MM.1S (cell line): ENCODE data around the gene PRDM12.

ENCODE experiments used
- DNase-seq: peaks from one replicate; pipeline ENCODE4 v3.0.0-alpha.2; 2015
- H2AFZ ChIP-seq: fragments of 300-600 bp; sonication (generic); 2 replicates; pipeline ENCODE4 v1.6.0; 2016; ENCODE audit warnings: antibody characterized with exemption, low read length
- H3F3A ChIP-seq: fragments of 300-600 bp; sonication (generic); 2 replicates; pipeline ENCODE4 v1.6.1; 2016; ENCODE audit warnings: mild to moderate bottlenecking, antibody characterized with exemption, low read length, moderate library complexity, mixed read lengths; ENCODE audit not compliant: insufficient read depth
- H3K27ac ChIP-seq: fragments of 300-600 bp; sonication (generic); 2 replicates; pipeline ENCODE4 v1.5.1; 2016; ENCODE audit warnings: mild to moderate bottlenecking, low read length
- H3K27me3 ChIP-seq: fragments of 300-600 bp; sonication (generic); replicated peaks from 2 replicates; pipeline ENCODE4 v1.6.0; 2016; ENCODE audit warnings: low read length; ENCODE audit not compliant: insufficient read depth
- H3K36me3 ChIP-seq: fragments of 300-600 bp; sonication (generic); replicated peaks from 2 replicates; pipeline ENCODE4 v1.6.1; 2016; ENCODE audit warnings: mild to moderate bottlenecking, low read length, mixed read lengths; ENCODE audit not compliant: insufficient read depth
- H3K4me1 ChIP-seq: fragments of 300-600 bp; sonication (generic); 2 replicates; pipeline ENCODE4 v1.6.1; 2016; ENCODE audit warnings: low read length, mixed read lengths
- H3K4me2 ChIP-seq: fragments of 300-600 bp; sonication (generic); 2 replicates; pipeline ENCODE4 v1.6.0; 2016; ENCODE audit warnings: low read depth, low read length
- H3K4me3 ChIP-seq: fragments of 300-600 bp; sonication (generic); 2 replicates; pipeline ENCODE4 v1.5.1; 2016; ENCODE audit warnings: low read length, mixed read lengths
- H3K79me2 ChIP-seq: fragments of 300-600 bp; sonication (generic); 2 replicates; pipeline ENCODE4 v1.6.1; 2016; ENCODE audit warnings: mixed run types, low read length, mixed read lengths
- H3K9ac ChIP-seq: fragments of 300-600 bp; sonication (generic); 2 replicates; pipeline ENCODE4 v1.6.1; 2016; ENCODE audit warnings: low read length, mixed read lengths
- H3K9me2 ChIP-seq: fragments of 300-600 bp; sonication (generic); replicated peaks from 2 replicates; pipeline ENCODE4 v1.6.1; 2016; ENCODE audit warnings: mild to moderate bottlenecking, low read length, mixed read lengths; ENCODE audit not compliant: insufficient read depth
- H3K9me3 ChIP-seq: fragments of 300-600 bp; sonication (generic); replicated peaks from 2 replicates; pipeline ENCODE4 v1.6.1; 2016; ENCODE audit warnings: mild to moderate bottlenecking, low read length, mixed read lengths; ENCODE audit not compliant: insufficient read depth
- H4K20me1 ChIP-seq: fragments of 300-600 bp; sonication (generic); 2 replicates; pipeline ENCODE4 v1.6.1; 2016; ENCODE audit warnings: mild to moderate bottlenecking, low read length, moderate library complexity, mixed read lengths; ENCODE audit not compliant: insufficient read depth
- CTCF ChIP-seq: fragments of 300-600 bp; sonication (generic); IDR thresholded peaks from 2 replicates; pipeline ENCODE4 v1.5.1; 2016; ENCODE audit warnings: antibody characterized with exemption, low read length, mixed read lengths
- EZH2 ChIP-seq: fragments of 300-600 bp; sonication (generic); optimal IDR thresholded peaks from 2 replicates; pipeline ENCODE3; 2017; ENCODE audit warnings: low read depth, mild to moderate bottlenecking, antibody characterized with exemption, low read length, mixed read lengths
- EZH2phosphoT487 ChIP-seq: fragments of 300-600 bp; sonication (generic); IDR thresholded peaks from 2 replicates; pipeline ENCODE4 v1.6.1; 2018; ENCODE audit warnings: antibody characterized with exemption, low read length

Gene PRDM12

DNA sequence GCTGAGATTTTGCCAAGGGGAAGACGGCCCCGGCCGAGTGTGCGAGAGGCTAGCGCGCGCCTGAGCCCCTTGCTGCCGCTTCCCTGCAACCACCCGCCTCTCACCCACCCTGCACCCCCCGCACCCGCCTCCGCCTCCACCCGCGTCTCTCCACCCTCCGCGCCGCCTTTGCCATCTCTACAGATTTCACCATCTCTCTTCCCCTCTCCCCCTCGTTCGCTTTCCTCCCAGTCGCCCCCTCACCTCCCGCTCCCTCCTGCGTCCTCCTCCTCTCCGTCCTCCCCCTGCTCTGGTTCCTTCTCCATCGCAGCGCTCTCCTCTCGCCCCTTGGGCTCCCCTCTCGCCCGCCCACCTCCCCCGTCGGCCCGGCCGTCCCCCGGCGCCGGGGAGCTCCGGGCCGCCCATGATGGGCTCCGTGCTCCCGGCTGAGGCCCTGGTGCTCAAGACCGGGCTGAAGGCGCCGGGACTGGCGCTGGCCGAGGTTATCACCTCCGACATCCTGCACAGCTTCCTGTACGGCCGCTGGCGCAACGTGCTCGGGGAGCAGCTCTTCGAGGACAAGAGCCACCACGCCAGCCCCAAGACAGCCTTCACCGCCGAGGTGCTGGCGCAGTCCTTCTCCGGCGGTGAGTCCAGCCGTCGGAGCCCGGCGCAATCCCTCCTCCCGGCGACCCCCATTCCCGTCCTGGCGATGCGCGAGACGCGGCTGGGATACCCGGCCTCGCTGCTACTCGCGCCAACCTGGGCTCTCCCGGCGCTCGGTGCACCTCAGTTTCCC is at the start of gene PRDM12:
Gene PRDM12 (plus strand): TSS at position 344 of the 778 bp plus-strand sequence. CDS start 60 bp downstream, at position 404.
- H2AFZ ChIP-seq: no peak within 1 kb of the TSS
- H3K9ac ChIP-seq: no peak within 1 kb of the TSS
- H3K9me3 ChIP-seq: no peaks in the 10 kb centered on the region
- H3K9me2 ChIP-seq: no peaks in the 10 kb centered on the region
- no peak within 1 kb of the TSS for H3K27ac ChIP-seq
- no peaks in the 10 kb centered on the region for H4K20me1 ChIP-seq
- no peaks in the 10 kb centered on the region for H3K36me3 ChIP-seq
- H3K4me2 ChIP-seq: no peak within 1 kb of the TSS
- H3K4me1 ChIP-seq: no peaks in the 10 kb centered on the region
- peaks cover 91% of the 10 kb centered on the region for H3K27me3 ChIP-seq
- no peak for DNase-seq
- TF ChIP-seq CTCF (no peak), EZH2phosphoT487 (no peak), EZH2 (peak; percentile 84)
- no peaks in the 10 kb centered on the region for H3K79me2 ChIP-seq
- no peak within 1 kb of the TSS for H3K4me3 ChIP-seq
- no peaks in the 10 kb centered on the region for H3F3A ChIP-seq

DNA sequence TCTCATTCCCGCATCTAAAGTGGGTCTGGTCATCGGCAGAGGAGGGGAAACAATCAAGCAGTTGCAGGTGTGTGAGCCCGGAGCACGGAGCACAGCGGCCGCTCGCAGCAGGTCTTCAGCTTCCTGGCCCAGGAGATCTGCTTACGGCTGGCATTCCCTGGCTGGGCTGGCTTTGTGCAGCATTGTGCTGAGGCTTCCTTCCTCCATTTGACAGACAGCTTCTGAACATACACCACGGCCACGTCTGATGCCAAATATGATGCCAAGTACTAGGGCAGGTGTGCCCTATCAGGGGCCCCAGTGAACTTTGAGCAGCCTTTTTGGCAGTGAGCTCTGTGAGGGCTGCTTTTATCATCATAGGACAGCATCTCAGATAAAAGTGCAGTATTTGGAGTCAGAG is 47.9 kb upstream of the PRDM12 start:
- Histone ChIP-seq H3K79me2 (no peaks in the 10 kb centered on the region), H3K4me1 (no peaks in the 10 kb centered on the region), H3K9me3 (no peaks in the 10 kb centered on the region), H3K36me3 (peaks cover 10% of the 10 kb centered on the region; the same call in 1 of the 2 replicates), H3K4me3 (no peak overlapping the region), H3K27ac (no peak overlapping the region), H3K27me3 (no peaks in the 10 kb centered on the region), H3K4me2 (no peak overlapping the region), H3K9me2 (no peaks in the 10 kb centered on the region), H2AFZ (no peak overlapping the region), H3K9ac (no peak overlapping the region), H4K20me1 (no peaks in the 10 kb centered on the region), H3F3A (no peaks in the 10 kb centered on the region)
- no peak for DNase-seq
- no peak for TF ChIP-seq EZH2phosphoT487
- no peak for TF ChIP-seq CTCF
- TF ChIP-seq EZH2: no peak

DNA sequence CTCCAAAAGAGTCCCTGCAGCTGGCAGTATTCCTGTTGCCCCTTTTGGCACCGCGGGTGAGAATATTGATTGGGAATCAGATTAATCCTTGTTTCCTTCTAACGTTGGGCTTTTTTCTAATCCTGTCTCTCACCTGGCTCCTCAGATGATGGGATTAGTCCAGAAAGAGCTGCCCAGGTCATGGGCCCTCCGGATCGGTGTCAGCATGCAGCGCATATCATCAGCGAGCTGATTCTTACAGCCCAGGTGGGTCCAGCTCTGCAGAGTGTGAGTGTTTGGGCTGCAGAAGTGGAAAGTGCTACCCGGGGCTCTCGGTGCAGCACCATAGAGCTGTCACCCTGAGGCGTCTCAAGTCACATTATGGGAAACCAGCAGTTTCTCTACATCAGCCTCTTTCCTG is 40.9 kb upstream of the PRDM12 start:
- TF ChIP-seq EZH2: no peak
- no peak for TF ChIP-seq CTCF
- TF ChIP-seq EZH2phosphoT487: no peak

More for the DNA sequence above, 40.9 kb upstream of the PRDM12 start:
- Histone ChIP-seq H3K9me2 (no peaks in the 10 kb centered on the region), H3K4me2 (no peak overlapping the region), H2AFZ (no peak overlapping the region), H3K27me3 (no peaks in the 10 kb centered on the region), H3K79me2 (no peaks in the 10 kb centered on the region), H3K4me1 (no peaks in the 10 kb centered on the region), H4K20me1 (no peaks in the 10 kb centered on the region), H3K27ac (no peak overlapping the region), H3K36me3 (peaks cover 6% of the 10 kb centered on the region; the same call in 1 of the 2 replicates), H3K9ac (no peak overlapping the region), H3F3A (no peaks in the 10 kb centered on the region), H3K4me3 (no peak overlapping the region), H3K9me3 (no peaks in the 10 kb centered on the region)
- DNase-seq: no peak
